HG03378 (cell line): Measurements from ENCODE around the gene HEXB.

Experiments
- ATAC-seq: cut with Tn5 transposase; IDR thresholded peaks from one replicate; pipeline ENCODE4 v1.9.1; 2021; ENCODE audit warnings: mild to moderate bottlenecking, moderate library complexity; ENCODE audit not compliant: unreplicated experiment

The HEXB gene

DNA sequence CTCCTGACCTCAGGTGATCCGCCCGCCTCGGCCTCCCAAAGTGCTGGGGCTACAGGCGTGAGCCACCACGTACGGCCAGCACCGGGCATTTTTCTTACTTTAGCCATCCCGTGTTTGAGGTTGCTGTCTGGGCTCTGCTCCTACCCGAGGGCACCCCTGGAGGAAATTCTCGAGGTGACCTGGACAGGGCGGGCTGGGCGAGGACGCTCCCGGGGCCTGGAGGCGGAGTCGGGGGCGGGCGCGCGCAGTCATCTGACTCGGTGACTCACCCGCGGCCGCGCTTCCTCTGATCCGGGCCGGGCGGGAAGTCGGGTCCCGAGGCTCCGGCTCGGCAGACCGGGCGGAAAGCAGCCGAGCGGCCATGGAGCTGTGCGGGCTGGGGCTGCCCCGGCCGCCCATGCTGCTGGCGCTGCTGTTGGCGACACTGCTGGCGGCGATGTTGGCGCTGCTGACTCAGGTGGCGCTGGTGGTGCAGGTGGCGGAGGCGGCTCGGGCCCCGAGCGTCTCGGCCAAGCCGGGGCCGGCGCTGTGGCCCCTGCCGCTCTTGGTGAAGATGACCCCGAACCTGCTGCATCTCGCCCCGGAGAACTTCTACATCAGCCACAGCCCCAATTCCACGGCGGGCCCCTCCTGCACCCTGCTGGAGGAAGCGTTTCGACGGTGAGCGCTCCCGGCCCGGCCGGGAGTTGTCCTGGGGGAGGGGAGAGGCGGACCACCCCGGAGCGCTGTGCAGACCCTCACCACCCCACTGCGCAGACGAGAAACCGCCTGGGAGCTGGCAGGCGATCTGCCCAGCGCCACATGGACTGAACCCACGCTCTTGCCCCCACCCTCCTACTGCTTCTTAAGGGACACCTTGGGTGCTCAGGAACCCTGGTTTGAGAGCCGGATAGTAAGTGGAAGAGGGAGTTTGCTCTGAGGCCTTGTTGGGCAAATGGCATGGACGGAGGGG lies at the start of gene HEXB:
Gene HEXB (plus strand): TSS at position 334 of the 952 bp plus-strand sequence. CDS start 28 bp downstream, at position 362.
- peak; percentile 50 for ATAC-seq

GRCh38 chr5:74636149-74636548 lies 48.9 kb upstream of the HEXB start:
- ATAC-seq, result no peak

DNA sequence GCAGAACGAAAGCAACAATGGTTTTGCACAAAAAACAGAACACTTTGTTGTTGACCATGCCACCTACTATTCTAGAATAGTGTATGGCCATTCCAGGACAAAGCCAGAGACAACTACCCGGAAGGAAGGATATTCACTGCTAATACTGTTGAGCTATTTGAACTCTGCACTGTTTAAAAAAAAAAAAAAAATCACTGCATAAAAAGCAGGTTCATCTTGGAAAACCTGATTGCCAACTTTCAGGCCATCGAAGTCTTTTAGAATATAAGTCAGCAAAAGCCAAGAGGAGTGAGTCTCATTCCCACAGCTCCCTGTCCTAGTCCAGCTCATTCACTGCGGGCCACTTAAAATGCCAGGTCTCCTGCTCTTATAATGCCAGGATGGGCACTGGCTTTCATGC lies 48.5 kb upstream of the HEXB start:
- ATAC-seq, result no peak

GRCh38 chr5:74638544-74638969 lies 46.5 kb upstream of the HEXB start:
- no peak for ATAC-seq

DNA sequence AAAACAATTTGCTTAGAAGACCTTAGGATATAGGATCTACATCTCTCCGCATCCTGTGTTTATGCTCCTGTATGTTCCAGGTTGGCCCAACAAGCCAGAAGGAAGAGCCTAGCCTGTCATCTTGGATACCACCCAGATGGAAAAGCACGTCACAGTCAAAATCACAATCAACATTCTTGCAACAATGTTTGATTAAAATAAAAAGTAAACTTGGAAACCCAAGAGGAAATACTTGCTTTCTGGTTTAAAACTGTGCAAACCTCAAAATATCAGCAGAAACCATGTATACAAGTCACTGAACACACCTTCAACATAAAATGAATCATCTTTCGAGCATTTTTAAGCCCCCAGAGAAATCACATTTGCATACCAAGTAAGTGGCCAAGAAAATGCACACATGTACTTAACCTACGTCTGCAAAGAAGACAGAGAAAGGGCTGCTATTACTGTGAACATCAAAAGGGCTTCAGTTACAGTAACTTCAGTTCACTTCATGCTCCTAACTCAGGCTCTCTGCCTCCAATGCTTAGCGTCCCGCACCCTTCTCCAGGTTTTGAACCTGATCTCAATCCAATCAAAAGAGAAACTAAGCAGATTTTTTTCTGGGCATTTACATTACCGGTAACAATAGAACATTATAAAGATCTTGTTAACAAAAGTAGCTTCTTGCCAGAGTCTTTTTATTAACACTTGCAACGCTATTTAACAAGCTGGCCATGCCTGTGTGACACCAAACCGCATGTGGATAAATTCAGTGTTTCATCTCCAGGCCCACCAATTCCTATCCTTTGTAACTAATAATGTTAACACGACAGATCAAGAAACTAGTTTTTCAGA lies 45.8 kb upstream of the HEXB start:
- ATAC-seq, result peak; percentile 58

GRCh38 chr5:74639807-74640449 lies 45.1 kb upstream of the HEXB start:
- peak; percentile 13 for ATAC-seq

GRCh38 chr5:74640450-74640953 lies 44.5 kb upstream of the HEXB start, which contains the start of gene ENC1:
Gene ENC1, minus strand, starts transcription at chr5:74640728. Its CDS starts 4,243 bp downstream, at chr5:74636485.
- ATAC-seq, result peak; percentile 34

DNA sequence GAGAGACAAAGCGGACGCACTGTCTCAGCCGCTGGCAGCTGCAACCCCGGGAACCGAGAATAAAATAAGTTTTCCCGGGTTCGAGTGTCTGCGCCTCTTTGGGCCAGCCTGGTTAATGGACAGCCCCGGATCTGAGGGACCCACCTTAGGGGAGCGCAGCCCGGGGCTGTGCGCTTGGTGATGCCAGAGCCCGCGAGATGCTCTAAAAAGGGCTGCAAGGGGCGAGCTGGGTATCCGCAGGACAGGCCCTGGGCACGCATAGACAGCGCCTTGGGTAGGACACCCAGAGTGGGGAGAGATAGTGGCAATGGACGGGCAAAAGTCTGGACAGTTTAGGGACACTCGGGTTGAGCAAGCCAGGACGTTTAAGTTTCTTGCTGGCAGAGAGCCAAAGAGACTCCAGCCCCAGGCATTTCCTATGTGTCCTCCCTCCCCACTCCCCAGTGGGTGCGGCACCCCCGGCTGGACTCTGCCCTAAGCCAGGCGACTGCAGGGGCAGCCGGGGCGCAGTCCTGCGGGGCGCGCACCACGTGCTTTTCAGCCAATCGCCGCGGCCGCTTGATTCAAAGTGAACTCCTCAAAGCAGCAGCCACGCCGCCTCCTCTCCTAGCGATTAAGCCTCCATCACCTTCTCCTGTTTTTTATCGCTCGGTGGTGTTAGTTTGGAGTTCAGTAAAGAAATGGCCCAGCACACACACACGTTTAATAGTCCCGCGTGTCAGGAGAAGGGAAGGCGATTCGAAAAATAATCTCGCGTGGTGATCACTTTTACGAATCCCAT lies 43.9 kb upstream of the HEXB start:
- no peak for ATAC-seq

GRCh38 chr5:74641735-74642542 lies 43.1 kb upstream of the HEXB start:
- no peak for ATAC-seq

- ATAC-seq, result no peak
Observed at GRCh38 chr5:74642543-74642863, 42.5 kb upstream of the HEXB start.

- no peak for ATAC-seq
Observed at GRCh38 chr5:74643111-74643562, 41.9 kb upstream of the HEXB start.

GRCh38 chr5:74647096-74647495 lies 37.9 kb upstream of the HEXB start:
- no peak for ATAC-seq

GRCh38 chr5:74648835-74649293 lies 36.2 kb upstream of the HEXB start:
- peak; percentile 53 for ATAC-seq

GRCh38 chr5:74649421-74649973 lies 35.5 kb upstream of the HEXB start:
- ATAC-seq, result no peak

DNA sequence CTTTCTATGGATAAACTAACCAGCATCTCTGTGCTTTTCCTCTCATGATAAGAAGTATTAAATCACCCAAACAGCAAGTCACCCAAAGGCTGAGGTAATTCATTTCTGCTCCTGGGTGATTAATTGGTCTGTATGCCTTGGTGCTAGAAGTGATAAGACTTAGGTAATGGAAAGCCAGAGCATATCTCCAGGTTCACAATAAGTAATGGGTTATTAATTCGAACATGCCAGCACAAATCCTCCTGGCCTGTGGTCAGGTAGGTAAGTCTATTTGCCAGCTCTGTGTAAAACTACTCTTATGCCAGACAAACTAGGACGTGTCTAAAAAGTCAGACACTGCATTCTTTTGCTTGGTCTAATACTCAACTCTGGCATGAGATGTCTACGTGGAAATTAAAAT lies 33.3 kb upstream of the HEXB start:
- ATAC-seq, result no peak

- no peak for ATAC-seq
Observed at GRCh38 chr5:74652576-74652975, 32.5 kb upstream of the HEXB start.

DNA sequence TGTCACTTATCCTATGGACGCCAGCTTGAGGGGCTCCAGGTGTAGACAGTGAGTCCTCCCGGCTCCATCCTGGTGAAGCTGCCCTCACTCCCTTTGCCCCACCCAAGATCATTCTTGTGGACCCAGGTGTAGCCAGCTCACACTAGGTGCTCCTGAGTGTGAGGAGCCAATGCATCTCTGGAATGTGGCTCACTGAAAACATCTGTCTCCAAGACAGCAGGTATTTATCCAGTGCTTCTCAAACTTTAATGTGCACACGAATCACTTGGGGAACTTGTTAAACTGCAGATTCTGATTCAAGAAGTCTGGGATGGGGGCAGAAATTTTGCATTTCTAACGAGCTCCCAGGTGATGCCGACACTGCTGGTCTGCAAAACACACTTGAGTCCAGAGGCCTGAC lies 31.0 kb upstream of the HEXB start:
- ATAC-seq, result no peak

GRCh38 chr5:74655206-74655605 lies 29.8 kb upstream of the HEXB start:
- no peak for ATAC-seq

GRCh38 chr5:74655716-74656115 lies 29.3 kb upstream of the HEXB start:
- no peak for ATAC-seq
